ENCODE measurements around the gene EPB41L5.
"Not testable (repeated sequence)": the region's sequence is repeated elsewhere in the genome, so short reads cannot be mapped to it uniquely, and the experiment has no call there.

EPB41L5 gene

GRCh38 chr2:120141300-120142069, 128.6 kb downstream of the EPB41L5 start:
- no peak for DNase-seq (ENCODE audit: low spot score)

GRCh38 chr2:120142528-120143219, 129.8 kb downstream of the EPB41L5 start:
- no peak for DNase-seq (ENCODE audit: low spot score)

GRCh38 chr2:120148229-120148628, 135.4 kb downstream of the EPB41L5 start:
- no peak for DNase-seq (ENCODE audit: low spot score)

GRCh38 chr2:120148669-120149068, 135.8 kb downstream of the EPB41L5 start:
- DNase-seq (ENCODE audit: low spot score) = no peak

- no peak for DNase-seq (ENCODE audit: low spot score)
Measured at GRCh38 chr2:120149406-120149805, 136.5 kb downstream of the EPB41L5 start.

- DNase-seq (ENCODE audit: low spot score) = no peak
Measured at GRCh38 chr2:120150040-120150482, 137.2 kb downstream of the EPB41L5 start.

GRCh38 chr2:120155308-120155707, 142.4 kb downstream of the EPB41L5 start:
- no peak for DNase-seq (ENCODE audit: low spot score)

- not testable (repeated sequence) for DNase-seq (ENCODE audit: low spot score)
Measured at GRCh38 chr2:120158658-120159057, 145.8 kb downstream of the EPB41L5 start.

GRCh38 chr2:120161190-120161589, 148.3 kb downstream of the EPB41L5 start:
- DNase-seq (ENCODE audit: low spot score) = no peak

GRCh38 chr2:120162716-120163115, 149.8 kb downstream of the EPB41L5 start:
- DNase-seq (ENCODE audit: low spot score) = no peak

- no peak for DNase-seq (ENCODE audit: low spot score)
Measured at GRCh38 chr2:120167272-120167671, 154.4 kb downstream of the EPB41L5 start.

GRCh38 chr2:120169020-120169419, 156.1 kb downstream of the EPB41L5 start:
- no peak for DNase-seq (ENCODE audit: low spot score)

- DNase-seq (ENCODE audit: low spot score) = peak; percentile 72
Measured at GRCh38 chr2:120174963-120175581, 162.2 kb downstream of the EPB41L5 start.

GRCh38 chr2:120176526-120176925, 163.6 kb downstream of the EPB41L5 start:
- DNase-seq (ENCODE audit: low spot score) = no peak

- no peak for DNase-seq (ENCODE audit: low spot score)
Measured at GRCh38 chr2:120177001-120177621, 164.2 kb downstream of the EPB41L5 start.

- DNase-seq (ENCODE audit: low spot score) = no peak
Measured at GRCh38 chr2:120177973-120178372, 165.1 kb downstream of the EPB41L5 start.

- no peak for DNase-seq (ENCODE audit: low spot score)
Measured at GRCh38 chr2:120179396-120179795, 166.5 kb downstream of the EPB41L5 start.

- peak; percentile 42 for DNase-seq (ENCODE audit: low spot score)
Measured at GRCh38 chr2:120180066-120180465, 167.2 kb downstream of the EPB41L5 start.

GRCh38 chr2:120182019-120182560, 169.2 kb downstream of the EPB41L5 start:
- no peak for DNase-seq (ENCODE audit: low spot score)

- DNase-seq (ENCODE audit: low spot score) = no peak
Measured at GRCh38 chr2:120189189-120189588, 176.3 kb downstream of the EPB41L5 start.

- no peak for DNase-seq (ENCODE audit: low spot score)
Measured at GRCh38 chr2:120192280-120192679, 179.4 kb downstream of the EPB41L5 start.

GRCh38 chr2:120195553-120195952, 182.7 kb downstream of the EPB41L5 start:
- no peak for DNase-seq (ENCODE audit: low spot score)

Measured in iPS-NIHi11 (cell line).